Retina (tissue), 1 donor: ENCODE results near the gene SLC15A5.

Experiments used
- DNase-seq: peaks from one replicate; pipeline ENCODE4 v3.0.0-alpha.2; 2016

SLC15A5 gene

DNA sequence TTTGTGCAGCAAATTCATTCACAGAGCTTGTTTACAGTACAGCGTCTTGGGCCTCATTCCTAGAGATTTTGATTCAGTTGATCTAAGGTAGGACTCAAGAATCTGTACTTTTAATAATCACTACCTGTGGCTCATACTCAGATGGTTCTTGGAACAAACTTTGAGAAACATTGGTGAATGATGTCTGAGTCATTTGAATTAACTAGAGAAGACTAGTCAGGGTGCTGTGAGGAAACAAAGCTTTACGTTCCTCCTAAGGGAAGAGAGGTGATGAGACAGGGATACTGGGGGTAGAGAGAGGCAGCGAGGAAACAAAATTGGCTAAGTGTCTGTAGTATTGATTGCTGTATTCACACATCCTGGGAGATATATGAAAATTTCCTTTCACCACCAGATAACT lies 109.4 kb downstream of the SLC15A5 start:
- no peak for DNase-seq

DNA sequence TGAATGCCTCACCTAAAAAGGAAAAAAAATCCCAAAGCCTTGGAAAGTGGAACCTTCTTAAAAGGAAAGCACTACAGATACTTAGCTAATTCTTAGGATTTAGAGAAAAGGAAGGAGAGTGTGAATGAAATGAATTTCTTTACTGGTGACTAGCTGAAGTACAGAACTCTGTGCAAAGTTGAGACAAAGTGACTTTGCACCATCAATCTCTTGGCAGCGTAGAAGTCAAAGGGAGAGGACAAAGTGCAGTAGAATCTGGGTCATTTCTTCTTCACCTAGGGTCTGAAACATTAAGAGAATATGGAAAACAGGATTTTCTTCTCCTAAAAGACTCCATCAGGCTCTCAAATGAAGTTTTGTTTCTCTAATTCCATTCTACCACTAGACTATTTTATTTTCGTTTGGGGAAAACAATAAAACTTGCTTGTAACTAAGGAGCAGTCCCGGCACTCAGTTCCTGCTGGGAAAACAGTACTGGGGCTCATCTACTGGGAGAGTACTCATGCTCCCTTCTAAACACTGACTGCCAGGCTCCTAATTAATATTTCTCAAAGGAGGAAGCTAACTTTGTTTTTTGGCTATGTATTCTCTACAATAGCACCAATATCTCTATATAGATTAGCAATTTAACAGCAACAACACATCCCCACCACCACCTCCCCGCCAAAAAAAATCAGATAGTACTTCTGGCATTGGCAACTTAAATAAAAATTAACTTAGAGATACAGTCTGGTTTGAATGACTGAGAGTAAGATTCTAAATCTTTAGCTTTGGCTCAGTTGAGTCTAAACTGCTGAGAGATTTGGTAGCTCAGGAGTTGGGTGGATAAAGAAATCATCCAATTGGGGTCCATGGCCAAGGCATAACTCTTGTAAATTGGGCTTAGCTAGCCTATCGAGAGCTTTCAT lies 110.7 kb downstream of the SLC15A5 start:
- DNase-seq = no peak

GRCh38 chr12:16165506-16165905 lies 112.0 kb downstream of the SLC15A5 start:
- peak; percentile 42 for DNase-seq

GRCh38 chr12:16163901-16164300 lies 113.6 kb downstream of the SLC15A5 start:
- DNase-seq = no peak

GRCh38 chr12:16163146-16163545 lies 114.3 kb downstream of the SLC15A5 start:
- no peak for DNase-seq

DNA sequence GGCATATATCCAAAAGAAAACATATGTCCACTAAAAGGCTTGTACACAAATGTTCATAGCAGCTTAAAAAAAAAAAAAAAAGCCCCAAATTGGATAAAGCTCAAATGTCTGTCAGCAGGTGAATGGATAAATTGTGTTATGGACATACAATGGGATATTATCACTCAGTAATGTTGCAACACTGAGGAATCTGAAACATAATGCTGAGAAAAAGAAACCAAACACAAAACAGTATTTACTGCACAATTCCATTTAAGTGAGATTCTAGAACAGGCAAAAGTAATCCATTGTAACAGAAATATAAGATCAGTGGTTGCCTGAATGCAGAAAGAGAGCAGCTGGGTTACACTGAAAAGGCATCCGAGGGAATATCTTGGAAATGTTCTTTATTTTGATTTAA lies 117.9 kb downstream of the SLC15A5 start:
- no peak for DNase-seq

DNA sequence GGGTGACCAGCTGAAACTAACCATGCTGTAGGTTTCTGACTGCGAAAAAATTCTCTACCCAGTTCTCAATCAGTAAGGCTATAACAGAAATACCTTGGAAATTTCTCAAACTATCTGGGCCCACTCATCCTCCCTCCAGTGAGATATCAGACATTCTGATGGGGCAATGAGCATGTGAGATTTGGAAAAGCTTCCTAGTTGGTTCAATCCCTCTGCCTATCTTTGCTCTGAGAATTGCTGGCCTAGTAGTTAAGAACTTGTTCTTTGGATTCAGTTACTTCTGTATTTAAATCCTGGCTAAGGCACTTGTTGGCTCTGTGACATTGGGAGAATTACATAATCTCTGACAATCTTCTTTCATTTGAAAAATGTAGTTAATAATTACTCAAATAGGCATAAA lies 119.4 kb downstream of the SLC15A5 start:
- no peak for DNase-seq

DNA sequence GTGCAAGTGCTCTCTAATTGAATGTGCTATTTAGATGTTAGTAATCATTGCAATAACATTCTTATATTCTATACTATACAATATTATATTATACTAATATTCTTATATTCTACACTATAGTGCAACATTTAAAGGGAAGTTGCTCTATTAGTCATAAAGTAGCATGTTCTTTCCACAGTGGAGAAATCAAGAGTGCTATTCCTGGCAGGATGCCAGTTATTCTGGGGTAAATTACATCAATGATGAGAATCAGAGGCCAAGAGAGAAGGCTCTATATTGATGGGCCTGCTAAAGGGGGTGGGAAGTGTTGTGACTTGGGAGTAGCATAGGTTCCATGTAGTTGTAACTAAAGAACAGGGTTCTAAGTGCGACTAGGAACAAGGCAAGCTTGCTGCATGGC lies 121.5 kb downstream of the SLC15A5 start:
- no peak for DNase-seq

DNA sequence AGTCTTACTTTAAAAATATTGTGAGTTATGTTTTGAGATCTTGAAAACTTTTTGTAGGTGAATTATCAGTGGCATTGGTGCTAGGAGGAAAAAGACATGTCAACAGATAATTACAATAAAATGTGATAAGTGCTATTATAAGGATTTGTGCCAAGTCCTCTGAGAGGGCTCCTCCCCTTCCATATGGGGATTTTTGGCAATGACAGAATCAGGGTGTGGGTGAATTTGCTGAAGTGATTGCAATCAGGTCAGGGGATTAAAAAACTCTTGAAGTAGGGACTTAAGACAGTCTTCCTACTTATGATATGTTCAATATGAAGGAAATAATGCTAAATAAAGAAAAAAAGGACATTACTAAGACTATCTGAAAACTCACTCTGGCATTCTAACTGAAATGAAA lies 122.5 kb downstream of the SLC15A5 start:
- no peak for DNase-seq

DNA sequence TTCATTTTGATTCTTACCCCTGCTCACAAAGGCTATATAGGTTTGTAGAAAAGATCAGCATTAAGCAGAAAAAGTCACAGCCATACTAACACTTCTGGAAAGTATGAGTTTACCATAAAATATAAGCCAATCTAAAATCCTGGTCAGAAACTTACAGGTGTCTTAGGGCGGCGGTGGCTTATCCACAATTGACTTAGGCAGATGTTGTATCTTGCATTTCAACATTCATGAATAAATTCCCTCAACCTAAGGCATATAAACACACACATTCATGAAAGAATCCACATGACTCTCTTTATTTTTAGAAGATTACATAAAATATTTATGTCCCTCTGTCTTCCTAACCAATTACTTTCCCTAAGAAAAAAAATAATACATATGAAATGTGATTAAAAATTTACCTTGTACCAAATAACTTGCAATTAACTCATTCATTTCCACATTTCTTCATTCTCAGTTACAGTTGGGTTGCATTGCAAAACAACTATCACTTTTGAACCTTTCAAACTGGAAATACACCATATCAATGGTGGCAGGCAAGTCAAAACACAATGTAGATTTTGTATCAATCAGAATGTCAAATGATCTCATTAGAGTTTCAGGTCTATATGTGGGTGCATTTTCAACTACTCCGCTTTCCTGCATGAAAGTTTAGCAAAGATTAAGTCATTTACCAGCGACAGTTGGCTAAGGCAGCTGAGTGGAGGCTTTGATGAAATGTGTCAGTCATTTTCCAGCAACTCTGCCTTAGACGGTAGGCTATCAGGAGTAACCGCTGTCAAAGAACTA lies 124.4 kb downstream of the SLC15A5 start:
- no peak for DNase-seq

DNA sequence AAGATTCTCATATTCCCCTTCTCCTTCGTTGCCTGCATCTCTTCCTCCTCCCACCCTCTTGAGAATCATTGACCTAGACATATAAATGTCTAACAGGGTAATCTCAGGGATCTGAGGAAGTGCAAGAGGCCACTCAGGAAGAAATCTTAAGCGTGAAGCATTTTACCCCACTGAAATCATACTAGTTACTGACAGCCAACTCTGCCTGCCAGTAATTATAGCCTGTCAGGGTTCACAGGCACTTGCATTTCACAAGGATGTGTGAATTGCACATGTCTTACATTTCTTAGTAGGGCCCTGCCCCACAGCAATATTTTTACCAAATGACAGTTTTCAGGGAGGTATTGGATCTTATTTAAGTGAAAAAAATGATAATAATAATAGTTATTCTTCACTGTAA lies 127.2 kb downstream of the SLC15A5 start:
- DNase-seq = peak; percentile 2

- DNase-seq = no peak
Observed at GRCh38 chr12:16148938-16149337, 128.5 kb downstream of the SLC15A5 start.
